ENCODE results near the gene STAG3. TPM values are rescaled to one million over a fixed set of nuclear protein-coding genes. Genes with fewer than 3 reads are reported as not detected.

Gene STAG3
- total RNA-seq, 1 experiment from 2014 or later = 3.8 TPM

- DNase-seq (ENCODE audit: low read depth) = no peak
Measured at GRCh38 chr7:100155553-100156317, 22.0 kb upstream of the STAG3 start.

DNA sequence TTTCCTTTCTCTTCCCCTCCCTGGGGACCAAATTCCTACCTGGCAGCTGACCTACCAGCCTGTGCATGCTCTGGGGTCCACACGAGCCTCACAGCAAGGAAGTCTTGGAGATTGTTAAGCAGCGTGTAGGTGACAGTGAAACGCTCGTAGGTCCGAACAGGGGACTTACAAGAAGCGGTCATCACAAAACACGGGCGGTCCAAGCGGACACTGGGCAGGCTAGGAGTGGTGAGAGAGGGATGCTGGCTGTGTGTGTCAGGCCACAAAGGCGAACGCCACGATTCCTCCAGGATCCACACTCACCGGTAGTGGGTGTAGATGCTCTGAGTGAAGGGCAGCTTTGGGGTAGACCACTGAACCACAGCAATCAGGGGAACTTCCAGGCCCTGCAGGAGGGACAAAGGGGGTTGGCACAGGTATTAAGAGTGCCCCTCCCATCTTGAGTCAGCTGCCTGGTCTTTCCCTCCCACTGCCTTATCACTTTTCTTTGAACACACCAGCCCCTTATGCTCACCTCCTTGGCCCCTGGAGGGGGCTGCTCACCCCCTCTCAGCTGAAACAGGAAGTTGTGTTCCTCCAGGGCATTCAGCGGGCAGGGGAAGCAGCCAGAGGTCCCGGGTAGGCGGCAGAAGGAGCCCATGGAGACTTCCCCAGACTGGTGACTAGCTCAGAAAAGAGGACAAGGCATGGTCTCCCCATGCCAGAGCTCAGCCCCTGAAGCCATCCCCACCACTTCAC lies 21.2 kb upstream of the STAG3 start:
- no peak for DNase-seq (ENCODE audit: low read depth)

DNA sequence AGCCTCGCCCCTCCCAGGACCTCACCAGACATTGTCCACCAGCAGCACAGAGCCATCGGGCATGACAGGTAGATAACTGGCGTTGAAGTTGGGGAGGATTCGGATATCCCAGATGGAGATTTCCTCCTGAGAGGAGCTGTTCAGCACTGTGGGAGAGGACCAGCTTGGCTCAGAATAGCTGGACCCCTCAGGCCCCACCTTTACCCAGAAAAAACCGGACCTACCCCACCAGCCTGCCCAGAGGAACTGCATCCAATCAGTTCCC lies 20.7 kb upstream of the STAG3 start:
- no peak for DNase-seq (ENCODE audit: low read depth)

- peak; percentile 54 for DNase-seq (ENCODE audit: low read depth)
Measured at GRCh38 chr7:100157334-100158228, 20.1 kb upstream of the STAG3 start.

GRCh38 chr7:100158229-100159098 lies 19.3 kb upstream of the STAG3 start, which contains the start of gene TRAPPC14:
Gene TRAPPC14, minus strand, starts transcription at chr7:100158723. Its CDS starts 224 bp downstream, at chr7:100158499.
- peak; percentile 84 for DNase-seq (ENCODE audit: low read depth)

- DNase-seq (ENCODE audit: low read depth) = peak; percentile 34
Measured at GRCh38 chr7:100159099-100159623, 18.6 kb upstream of the STAG3 start.

DNA sequence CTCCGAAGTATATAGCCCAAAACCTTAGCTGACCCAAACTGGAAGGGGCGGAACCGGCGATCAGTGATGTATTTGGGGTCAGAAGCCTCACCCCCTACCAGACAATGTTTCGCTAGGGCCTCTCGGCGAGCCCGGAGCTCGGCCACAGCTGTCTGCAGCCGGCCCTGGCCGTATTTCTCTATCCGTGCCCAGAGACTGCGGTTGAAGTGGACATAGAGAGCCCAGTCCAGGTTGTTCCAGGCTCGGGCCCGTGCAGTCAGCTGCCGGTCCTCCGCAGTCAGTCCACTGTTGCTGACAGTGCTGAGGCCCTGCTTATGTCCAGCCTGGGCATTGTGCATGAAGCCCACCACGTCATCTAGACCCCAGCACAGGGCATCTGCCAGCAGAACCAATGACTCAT lies 17.7 kb upstream of the STAG3 start:
- no peak for DNase-seq (ENCODE audit: low read depth)

- no peak for DNase-seq (ENCODE audit: low read depth)
Measured at GRCh38 chr7:100163006-100163531, 14.6 kb upstream of the STAG3 start.

DNA sequence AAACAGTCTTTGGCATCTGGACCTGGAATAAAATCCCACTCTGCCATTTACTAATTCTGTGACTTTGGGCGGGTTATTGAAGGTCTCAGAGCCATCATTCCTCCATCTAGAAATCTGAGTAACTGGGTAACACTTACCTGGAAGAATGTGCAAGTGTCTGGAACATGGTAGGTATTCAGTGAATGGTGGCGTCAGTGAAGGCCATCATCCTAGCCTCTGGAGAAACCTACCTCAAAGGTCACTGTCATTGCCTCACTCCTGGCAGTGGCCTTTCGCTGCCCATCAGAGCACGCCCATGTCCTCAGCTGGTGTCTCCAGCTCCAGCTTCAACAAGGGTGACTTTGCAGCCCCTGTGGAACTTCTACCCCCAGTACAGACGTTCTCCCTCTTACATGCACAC lies 13.8 kb upstream of the STAG3 start:
- no peak for DNase-seq (ENCODE audit: low read depth)

DNA sequence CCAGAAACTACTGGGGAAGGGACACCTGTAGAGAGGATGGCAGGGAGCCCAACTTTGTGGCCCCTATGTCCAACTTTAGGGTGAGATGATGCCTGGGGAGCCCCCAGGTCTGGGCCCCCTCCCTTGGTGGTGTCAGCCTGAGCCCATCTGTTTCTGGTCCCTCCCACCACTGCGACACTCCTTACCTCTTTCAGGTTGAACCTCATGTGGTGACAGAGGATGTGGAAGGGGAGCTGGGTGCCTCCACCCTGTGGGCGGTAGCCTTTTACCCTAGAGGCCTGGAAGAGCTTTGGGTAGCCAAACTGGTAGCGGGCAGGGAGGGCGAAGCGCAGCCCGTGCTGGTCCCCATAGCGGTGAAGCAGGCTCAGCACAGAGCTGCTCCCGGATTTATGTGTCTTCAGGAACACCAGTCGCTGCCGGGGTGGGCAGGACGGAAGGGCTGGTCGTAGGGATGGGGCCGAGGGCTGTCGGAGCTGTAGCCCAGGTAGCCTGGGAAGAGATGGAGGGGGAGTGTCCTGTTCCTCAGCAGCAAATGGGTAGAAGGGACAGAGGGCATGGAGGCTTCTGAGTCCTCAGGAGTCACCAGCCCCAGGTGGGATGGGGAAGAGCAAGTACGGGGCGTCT lies 11.3 kb upstream of the STAG3 start:
- no peak for DNase-seq (ENCODE audit: low read depth)

DNA sequence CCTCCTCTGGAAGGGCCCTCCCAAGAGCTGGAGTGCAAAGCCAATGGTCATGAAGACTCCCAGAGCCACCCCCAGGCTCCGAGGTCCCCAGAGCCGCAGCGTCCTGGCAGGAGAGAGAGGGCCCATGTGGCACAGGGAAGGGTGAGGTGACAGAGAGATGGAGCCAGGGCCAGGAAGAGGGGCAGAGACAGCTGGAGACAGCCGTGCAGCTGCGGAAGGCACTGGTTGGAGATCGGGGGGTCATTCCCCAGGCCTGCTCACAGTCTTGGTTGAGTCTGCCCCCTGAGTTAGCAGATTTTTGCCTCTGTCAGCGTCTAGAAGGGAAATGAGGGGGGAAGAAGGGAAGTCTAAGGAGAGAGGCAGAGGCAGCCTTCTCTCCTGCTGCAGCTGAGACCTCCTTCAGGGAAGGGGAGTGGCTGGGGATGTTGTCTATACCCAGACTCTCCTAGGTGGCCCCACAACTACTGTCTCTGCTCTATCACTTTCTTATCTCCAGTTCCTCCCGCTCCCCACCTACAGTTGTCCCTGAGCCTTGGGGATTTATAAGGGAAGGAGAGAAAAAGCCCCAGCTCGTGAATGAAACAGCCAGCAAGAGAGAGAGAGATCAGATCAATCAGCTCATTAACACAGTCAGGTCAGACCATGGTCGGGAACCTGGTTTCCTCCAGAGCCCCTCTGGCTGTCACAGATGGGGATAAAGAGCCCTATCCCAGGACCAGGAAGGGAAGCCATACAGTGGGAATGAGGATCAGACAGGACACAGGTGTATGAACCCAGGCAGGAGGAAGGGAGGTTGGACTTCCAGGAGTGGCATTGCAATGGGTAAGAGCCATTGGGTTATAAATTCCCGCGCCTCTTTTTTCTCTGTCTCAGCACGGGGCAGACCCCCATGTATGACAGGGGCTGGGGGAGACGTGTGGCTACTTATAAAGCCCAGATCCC lies 10.5 kb upstream of the STAG3 start:
- no peak for DNase-seq (ENCODE audit: low read depth)

DNA sequence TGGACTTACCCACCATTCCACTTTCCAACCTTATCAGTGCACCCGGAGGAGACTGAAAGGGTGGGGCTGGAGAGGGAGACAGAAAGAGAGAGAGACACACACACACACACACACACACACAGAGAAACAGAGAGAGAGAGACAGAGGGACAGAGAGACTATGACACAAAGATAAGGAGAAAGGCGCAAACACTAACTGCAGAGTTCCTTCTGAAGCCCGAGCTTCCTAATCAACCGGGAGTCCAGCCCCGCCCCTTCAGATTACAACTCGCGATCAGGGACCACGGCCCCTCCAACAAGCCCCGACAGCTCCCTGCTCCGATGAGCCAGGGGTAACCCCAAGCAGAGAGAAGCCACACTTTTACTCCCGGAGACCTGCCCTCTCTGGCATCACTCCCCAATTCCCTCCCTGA lies 9.8 kb upstream of the STAG3 start:
- peak; percentile 54 for DNase-seq (ENCODE audit: low read depth)

DNA sequence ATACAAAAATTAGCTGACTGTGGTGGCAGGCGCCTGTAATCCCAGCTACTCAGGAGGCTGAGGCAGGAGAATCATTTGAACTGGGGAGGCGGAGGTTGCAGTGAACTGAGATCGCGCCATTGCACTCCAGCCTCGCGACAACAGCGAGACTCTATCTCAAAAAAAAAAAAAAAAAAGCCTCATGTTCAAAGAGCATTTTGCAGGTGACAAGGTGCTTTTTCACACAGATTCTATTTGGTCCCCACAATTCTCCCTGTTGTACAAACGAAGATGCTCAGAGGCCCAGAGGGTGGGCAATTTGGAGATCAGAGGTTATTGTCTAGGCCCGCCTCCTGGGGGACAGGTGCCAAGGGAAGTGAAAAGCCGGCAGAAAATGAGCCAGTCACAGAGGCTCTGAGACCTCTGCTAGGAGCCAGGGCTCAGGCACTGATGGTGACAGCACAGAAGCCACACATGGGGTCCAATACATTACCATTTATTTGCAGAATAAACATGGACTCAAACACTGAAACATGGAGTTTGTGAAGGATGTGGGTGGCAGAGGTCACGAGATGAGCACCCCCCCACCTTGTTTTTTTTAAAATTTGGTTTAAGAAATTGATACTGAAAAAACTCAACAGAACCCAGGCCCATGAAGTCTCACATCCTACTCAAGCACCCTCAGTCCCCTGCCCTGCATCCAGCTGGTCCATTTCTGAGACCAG lies 8.4 kb upstream of the STAG3 start:
- no peak for DNase-seq (ENCODE audit: low read depth)

DNA sequence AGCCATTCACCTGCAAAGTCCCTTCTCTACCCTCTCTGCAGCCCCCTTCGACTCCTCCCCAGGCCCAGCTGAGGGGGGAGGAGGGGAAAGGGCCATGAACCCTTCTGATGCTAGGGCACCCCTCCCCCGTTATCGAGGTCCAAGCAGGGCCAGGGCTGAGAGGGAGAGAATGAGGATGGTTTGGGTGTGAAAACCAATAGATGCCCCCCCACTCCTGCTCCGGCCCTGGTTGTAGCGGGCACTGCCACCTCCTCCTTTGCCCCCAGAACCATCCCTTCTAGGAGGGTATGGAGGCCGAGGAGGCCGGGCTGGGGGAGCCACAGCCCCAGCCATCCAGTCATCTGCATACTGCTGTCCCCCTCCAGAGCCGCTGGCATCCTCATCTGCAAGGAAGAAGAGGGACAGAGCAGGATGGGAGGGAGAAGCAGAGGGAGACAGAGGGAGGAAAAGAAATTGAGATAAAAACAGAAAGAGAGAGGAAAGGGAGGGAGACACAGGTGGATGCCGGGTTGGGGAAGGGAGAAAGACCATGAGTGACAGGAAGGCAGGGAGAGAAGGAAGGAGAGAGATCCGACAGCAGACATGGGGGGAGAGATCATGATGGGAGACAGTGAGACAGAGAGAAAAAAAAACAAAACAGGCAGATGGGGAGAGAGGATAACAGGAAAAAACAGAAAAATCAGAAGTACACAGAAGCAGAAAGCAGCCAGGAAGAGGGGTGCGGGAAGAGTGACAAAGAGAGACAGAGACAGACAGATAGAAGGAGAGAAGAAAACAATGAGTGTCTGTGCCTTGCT lies 7.4 kb upstream of the STAG3 start:
- no peak for DNase-seq (ENCODE audit: low read depth)

GRCh38 chr7:100171087-100171681 lies 6.5 kb upstream of the STAG3 start:
- DNase-seq (ENCODE audit: low read depth) = no peak

DNA sequence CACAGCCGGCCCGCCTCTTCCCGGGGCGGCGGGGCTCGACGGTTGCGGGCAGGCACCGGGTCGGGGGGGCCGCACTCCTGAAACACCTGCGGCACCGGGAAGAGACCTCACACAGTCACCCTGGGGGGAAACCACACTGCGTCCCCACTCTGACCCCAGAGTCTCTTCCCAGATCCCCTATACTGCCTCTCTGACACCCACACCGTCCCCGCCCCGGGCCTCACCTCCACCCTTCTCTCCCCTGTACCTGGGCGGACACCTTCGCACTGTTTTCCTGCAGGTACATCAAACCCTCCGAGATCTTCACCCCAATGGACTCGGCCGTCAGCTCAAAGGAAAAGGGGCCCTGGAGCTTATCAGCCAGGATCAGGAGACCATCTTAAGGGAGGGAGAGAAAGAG lies 5.9 kb upstream of the STAG3 start:
- DNase-seq (ENCODE audit: low read depth) = no peak

- DNase-seq (ENCODE audit: low read depth) = no peak
Measured at GRCh38 chr7:100173806-100174495, 3.8 kb upstream of the STAG3 start.
